HK-2 (cell line): ENCODE measurements around the gene CALHM1.
"Not testable (repeated sequence)": the region's sequence is repeated elsewhere in the genome, so short reads cannot be mapped to it uniquely, and the experiment has no call there.

Experiments
- DNase-seq: peaks from one replicate; pipeline ENCODE4 v3.0.0-alpha.2; 2018; ENCODE audit not compliant: unreplicated experiment

The CALHM1 gene

DNA sequence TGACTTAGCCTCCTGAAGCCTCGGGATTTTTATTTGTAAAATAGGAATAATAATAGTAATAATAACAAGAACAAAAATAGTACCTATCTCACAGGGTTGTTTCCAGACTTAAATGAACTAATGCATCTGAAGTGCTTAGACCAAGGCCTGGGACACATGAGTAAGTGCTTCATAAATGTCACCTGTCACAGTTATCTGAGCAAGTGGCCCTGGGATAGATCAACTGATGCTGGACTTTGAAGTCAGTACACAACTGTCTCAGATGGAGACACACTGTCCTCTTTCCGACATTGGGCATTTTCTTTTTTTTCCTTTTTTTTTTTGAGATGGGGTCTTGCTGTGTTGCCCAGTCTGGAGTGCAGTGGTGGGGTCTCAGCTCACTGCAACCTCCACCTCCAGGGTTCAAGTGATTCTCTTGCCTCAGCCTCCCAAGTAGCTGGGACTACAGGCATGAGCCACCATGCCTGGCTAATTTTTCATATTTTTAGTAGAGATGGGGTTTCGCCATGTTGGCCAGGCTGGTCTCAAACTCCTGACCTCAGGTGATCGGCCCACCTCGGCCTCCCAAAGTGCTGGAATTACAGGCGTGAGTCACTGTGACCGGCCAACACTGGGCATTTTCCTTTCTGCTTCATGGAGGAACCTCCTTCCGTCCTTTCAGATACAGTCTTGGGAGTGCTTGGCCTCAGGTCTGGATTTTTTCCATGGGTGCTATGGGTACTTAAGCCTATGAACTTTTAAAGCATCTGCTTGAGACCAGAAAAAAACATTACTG is 28.1 kb upstream of the CALHM1 start:
- not testable (repeated sequence) for DNase-seq

DNA sequence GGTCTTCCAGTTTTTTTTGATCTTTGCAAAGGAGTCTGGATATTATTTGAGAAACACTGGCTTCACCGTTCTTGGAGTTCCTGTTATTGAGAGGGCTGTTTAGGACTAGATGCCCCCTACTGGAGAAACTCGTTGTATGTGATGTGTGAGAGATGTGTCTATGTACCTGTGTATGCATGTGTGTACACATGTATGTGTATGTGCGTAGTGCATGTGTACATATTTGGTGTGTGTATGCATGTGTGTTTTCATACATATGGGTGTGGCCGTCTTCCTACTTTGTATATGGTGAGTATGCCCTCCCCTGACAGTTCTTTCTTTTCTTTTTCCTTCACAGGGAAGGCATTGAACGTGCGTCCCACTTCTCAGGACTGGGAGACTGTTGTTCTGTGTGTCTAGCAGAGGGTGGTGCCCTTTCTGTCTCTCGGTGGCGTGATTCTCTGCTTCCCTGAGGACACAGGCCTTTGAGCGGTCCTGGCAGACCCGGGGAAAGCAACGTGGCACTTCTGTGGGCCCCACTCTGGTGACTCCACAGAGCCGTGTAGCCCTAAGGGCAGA is 23.4 kb upstream of the CALHM1 start:
- no peak for DNase-seq

DNA sequence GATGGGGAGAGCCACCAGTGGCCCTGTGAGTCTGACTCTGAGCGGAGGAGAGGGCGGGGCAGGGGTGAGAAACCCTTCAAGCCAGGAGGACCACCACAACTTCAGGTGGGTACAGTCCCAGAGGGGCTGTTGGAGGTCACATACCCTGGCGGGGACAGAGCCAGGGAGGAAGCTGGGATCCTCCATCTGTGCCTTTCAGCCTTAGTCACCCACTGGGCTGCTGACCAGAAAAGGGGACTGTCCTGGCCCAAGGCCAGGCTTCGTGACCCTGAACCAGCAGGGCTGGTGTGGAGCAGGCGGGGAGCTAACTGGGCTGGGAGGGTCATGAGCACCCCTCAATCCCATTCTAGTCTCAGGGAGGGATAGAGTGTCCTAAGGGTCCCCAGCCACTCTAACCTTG is 21.8 kb upstream of the CALHM1 start:
- DNase-seq: no peak

DNA sequence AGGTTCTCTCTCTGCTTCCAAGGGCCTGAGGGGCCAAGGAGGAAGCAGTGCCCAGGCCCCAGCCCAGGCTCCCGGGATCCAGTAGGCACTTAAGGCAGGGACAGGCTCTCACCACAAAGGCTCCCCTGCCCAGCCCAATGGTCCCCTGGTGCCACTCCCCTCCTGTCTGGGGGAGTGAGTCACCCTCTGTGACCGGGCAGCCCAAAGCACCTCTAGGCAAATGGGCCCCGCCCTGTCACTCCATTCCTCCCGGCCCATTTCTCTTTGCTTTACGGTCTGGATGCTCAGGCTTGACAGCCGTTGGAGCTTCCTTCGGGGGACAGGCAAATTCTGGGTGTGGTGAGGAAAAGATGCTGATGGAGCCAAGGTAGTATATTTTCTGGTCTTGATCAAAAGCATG is 20.4 kb upstream of the CALHM1 start, which contains the start of gene CALHM3:
TSS of gene CALHM3 (minus strand) at position 106 of the 400 bp plus-strand sequence. CDS start 208 bp downstream, outside the sequence.
- no peak for DNase-seq

DNA sequence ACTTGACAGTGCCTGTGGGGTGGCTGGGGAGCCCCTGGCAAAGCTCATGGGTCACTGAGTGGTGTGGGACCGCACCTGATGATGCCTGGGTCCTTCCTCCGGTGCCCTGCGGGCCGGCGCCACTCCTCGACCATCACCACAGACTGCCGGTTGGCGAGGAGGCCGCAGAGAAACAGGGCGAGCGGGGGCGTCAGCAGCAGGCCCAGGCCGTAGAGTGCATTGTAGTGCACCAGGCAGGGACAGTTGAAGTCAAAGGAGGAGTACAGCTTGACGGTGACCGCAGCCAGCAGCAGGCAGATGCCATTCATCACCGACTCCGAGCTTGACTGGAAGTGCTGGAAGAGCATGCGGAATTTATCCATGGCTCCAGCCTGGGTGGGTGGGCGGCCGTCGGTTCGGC is 20.0 kb upstream of the CALHM1 start:
- no peak for DNase-seq

DNA sequence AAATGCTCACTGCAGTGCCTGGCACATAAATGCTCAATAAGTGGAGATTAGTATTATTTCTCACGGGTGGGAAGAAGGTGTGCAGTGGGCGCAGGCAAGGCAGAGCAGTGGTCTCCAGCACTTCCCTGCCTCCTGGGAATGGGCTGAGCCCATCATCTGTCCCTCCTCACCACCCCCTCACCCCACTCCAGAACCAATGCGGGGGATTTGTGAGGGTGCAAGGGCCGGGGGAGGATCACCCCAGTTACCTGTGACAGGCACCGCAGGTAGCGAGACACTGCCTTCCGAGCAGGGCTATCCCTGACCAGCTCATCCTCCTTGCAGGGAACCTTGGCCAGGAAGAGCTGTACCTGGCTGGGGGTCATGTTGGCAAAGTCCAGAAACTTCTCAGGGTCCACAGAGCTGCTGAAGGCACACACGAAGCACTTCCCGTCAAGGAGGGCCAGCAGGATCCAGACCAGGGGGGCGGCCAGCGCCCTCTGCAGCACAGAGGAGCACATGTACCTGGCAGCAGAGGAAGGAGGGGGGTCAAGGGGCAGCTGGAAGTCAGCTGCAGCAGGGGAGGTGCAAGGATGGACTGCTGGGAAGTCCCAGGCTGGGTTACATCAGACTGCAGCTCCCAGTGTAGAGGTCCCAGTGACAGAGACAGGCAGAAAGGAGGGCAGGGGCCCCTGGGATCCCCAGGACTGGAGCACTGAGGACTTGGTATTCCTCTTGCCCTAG is 17.5 kb upstream of the CALHM1 start:
- no peak for DNase-seq

DNA sequence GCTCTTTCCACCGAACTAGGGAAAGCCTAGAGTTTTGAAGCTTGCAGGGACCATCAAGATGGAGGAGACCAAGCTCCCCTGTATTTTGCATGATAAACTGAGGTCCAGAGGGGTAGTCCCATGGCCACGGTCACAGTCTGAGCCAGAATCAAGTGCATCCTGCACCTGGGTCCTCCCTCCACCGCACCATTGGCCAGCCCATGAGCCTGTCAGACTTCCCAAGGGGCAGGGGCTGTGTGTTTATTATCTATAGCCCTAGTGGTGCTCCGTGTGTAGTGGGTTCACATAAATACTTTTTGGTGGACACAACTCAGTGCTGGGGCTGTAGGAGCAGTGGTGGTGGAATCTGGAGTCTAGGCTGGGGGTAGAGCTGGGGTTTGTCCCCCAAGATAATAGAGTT is 16.7 kb upstream of the CALHM1 start:
- DNase-seq: no peak

DNA sequence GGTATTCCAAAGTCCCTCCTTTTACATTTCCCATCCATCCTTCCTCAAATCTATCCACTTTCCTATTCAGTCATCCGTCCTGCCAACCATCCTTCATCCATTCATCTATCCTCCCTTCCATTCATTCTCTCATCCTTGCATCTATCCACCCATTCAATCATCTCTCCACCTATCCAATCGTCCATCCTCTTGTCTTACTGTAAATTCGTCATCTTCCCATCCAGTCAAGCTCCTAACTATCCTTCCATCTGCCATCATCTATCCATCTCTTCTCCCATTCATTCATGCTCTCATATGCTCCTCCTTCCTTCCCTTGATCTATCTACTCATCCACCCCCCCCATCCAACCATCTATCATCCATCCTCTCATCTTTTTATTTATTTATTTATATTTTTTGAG is 15.4 kb upstream of the CALHM1 start:
- DNase-seq: no peak

DNA sequence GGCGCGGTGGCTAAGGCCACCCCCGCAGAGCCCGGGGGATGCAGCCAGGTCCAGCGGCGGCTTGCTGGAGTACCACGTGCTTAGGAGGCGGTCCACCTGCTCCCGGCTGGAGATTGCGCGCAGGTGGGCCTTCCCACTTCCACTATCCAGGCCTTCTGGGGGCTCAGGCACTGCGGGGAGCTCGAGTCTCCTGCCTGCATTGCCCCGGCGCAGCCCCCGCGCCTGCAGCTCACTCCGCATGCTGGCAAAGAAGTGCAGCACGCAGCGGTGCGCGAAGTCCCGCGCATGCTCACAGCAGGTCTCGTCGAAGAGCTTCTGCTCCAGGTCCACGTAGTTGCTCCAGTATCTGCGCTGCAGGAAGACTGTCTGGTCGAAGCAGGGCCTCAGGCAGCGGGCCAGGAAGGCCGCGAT is 14.6 kb upstream of the CALHM1 start:
- no peak for DNase-seq

DNA sequence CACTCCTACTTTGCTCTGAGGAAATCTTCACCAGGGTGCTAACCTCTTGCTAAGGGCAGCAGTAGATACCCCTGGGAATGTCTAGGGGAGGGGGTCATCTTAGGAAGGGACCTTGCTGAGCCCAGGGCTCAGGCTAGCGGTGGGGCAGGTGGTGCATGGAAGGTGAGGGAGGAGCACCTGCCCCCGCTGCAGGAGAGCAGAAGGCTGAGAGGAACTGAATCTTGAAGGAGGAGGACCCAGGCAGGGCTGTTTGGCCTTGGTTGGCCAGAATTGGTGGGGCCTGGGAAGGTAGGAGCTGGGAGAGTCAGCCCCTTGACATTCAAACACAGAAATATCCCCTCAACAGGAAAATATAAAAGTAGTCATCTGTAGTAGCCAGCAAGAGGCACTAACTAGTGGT is 13.3 kb upstream of the CALHM1 start:
- DNase-seq: no peak

DNA sequence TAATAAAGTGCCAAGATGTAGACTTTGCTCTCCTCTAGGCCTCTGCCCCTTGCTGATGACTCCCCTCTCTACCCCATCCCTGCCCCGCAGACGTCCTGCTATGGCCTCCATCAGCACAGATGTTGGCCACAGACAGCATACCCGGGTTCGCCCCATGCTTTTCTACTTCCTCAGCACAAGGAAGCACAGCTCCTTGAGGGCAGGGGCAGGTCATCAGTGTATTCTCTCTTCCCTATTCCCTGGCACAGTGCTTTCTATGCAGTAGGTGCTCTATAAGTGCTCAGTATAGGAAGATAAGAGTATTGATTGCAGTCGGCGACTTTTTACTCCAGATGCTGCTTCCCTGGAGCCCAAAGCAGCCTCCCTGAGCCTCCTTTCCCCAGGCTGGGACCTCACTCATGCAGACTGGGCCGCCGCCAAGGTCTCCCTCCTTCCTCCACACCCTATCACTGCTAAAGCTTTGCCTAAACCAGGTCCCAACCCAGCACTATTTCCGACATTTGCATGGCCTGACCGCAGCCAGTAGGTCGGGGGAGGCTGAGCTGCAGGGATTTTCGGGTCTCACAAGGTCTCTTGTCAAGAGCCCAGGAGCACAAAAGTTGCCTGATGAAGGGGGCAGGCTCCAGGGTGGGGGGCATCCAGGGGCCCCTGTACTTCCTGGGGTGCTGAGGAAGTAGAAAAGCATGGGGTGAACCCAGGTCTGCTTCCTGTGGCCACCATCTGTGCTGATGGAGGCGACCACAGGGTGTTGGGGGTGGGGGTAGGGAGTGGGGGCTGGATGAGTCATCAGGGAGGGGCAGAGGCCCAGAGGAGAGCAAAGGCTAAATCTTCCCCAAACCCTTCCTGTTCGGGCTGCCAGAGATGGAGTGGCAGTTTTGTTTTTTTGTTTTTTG is 12.3 kb upstream of the CALHM1 start:
- no peak for DNase-seq

DNA sequence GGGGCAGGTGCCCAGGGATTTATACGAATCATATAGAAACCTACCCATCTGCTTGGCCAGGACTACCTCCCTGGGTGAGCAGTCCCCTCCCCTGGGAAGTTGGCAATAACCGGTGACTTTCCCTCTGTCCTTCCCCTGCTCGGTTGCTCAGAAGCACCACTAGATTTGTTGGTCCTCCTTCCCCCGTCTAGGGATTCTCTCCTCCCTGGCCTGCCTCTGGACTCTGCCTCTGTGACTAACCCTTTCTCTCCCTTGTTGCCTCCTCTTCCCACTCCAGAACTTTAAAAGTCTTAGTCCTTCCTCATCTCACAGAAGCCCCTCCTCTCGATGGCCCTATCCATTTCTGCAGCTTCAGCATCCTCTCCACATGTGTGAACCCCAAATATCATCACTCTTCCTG is 10.5 kb upstream of the CALHM1 start:
- no peak for DNase-seq

DNA sequence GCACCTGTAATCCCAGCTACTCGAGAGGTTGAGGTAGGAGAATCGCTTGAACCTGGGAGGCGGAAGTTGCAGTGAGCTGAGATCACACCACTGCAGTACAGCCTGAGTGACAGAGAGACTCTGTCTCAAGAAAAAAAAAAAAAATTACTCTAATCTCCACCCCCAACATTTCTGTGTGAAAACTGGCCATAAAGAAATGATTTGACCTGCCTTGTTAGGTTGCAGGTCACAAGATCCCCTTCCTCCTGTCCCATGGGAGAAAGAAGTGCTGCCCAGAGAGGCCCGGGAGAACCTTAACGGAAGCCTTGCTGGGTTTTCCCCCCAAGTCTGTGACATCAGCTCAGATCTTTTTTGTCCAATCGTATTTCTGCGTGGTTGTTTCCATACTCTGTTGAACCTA is 8.7 kb upstream of the CALHM1 start:
- DNase-seq: no peak

DNA sequence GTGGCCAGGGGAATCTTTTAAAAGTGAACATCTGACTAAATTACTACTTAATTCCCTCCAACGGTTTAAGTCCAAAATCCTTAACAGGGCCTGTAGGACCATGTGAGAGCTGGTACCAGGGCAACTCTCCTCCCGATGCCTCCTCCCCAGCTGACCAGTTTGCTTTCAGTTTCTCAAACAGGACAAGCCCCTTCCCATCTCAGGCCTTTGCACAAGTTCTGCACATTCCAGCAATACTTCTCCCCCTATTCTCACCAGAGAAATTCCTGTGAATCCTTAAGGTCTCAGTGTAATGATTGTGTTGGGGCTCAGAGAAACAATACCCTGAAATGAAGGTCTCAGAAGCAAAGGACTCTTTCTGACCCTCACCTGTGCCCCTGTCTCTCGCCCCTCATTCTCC is 8.0 kb upstream of the CALHM1 start:
- DNase-seq: no peak

DNA sequence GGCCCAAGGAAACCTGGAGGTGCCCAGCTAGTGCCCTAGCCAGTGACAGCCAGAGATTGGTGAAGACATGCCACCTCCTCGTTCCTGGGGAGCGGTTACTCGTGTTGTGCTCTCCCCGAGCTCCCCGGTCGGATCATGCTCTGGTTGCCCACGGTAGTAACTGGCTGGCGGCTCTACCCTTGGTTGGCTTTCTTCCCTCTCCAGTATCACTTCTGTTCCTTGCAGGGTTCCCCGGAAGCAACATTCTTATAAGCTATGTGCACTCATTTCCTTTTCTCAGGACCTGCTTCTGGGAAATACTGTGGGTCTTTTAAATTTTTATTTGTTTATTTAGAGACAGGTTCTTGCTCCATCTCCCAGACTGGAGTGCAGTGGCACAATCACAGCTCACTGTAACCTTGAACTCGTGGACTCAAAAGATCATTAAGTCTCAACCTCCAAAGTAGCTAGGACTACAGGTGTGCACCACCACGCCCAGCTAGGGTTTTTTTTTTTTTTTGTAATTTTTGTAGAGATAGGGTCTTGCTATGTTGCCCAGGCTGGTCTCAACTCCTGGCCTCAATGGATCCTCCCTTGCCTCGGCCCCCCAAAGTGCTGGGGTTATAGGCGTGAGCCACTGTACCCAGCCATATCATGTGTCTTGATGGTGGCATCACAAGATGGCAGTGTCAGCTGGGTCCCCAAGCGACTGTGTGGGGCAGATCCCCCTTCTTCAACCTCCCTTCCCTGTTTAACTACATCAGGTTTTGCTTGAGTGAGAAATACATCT is 6.9 kb upstream of the CALHM1 start:
- DNase-seq: no peak

DNA sequence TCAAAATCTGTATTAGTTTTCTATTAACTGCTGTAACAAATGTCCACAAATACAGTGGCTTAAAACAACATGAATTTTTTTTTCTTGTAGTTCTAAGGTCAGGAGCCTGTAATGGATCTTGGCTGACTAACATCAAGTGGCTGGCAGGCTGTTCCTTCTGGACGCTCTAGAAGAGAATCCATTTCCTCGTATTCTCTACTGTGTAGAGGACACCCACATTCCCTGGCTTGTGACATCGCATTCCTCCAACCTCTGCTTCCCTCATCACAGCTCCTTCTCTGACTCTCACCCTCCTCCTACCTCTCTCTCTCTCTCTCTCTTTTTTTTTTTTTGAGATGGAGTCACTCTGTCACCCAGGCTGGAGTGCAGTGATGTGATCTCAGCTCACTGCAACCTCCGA is 4.8 kb upstream of the CALHM1 start:
- DNase-seq: no peak

DNA sequence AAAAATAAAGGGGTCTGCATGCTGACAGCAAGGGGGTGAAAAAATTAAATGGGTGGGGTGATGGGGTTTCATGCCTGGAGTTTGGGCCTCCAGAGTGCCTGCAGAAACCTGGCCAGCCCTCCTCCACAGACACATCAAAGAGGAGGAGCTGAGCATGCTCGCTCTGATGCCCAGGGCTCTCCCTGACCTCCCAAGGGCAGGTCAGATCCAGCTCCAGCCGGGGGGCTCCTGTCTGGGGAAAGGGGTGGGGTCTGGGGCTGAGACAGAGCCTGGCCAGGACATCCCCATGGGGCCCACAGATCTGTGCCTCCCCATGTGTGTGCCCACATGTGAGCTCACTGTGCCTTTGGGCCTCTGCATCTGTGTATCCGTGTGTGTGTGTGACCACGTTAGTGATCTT is 915 bp upstream of the CALHM1 start:
- no peak for DNase-seq

DNA sequence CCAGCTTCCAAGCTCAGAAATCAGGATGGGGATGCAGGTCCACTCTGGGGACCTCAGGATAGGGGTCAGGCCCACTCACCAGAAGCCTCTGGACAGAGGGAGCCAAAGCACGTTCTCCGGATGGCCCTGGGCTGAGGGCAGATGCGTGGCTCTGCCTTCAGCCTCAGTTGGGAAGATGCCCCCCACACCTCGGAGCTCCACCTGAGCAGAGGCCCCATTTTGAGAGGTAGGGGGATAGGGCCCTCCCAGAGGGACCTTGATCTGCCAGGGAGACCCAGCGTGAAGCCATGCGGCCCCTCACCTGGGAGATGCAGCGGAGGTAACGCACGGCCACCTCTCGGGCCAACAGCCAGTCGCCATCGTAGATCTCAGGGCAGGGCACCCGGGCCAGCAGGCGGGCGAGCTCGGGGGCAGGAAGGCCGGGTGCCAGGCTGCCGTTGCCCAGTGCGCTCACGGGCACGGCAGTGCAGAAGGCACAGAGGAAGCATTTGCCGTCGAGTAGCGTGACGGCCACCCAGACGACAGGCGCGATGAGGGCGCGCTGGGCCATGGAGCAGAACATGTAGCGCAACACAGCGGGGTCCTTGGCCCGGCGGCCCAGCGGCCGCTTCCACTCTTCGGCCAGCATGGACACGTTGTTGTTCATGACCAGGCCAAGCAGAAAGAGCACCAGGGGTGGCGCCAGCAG is 660 bp downstream of the CALHM1 start:
- DNase-seq: no peak

DNA sequence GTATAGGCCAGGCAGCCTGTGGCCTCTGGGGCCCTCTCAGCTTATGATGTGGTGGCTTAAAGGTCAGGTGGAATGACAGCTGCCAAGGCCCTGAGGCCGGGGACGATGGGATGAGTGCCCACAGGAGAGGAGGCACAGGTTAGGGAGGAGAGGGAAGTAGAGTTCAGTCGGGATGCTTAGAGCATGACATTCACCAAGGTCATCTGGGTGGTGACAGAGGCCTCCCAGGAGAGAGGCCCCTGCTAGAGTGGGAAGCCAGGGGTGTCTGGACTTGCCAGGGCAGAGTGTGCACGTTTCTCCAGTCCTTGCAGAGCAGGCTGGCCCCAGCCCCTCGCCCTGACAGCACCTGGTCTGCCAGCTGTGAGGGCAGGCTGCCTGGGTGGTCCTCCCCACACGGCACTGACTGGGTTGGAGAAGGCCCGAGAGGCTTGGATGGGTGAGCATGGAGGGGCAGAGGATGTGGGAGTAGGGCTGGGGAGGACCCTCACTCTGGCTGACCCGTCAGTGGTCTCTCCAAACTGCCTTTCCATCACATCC is 1.5 kb downstream of the CALHM1 start:
- no peak for DNase-seq

DNA sequence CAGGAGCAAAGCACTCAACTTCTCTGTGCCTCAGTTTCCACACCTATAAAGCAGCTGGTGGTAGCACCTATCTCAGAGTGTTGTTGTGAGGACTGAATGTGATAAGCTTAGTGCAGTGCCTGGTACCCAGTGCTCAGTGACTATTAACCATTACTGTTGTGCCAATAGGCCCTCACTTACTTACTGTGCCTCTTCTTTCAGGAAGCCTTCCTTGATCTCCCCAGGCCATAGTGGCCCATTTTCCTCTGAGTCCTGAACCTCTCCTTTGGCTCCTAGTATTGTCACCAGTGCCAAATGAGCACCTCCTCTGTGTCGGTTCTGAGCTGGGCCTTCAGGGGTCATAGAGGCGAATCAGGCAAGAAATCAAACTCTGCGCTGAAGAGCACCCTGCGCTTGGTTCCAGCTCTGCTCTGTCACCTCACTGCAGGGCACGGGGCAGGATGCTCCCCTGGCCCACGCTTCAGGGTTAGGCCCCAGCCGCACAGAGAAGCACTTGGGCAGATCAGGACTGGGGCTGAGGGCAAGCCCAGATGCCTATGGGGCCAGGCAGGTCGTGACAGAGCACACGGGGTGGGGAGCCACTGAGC is 2.5 kb downstream of the CALHM1 start:
- no peak for DNase-seq
